Esophagus squamous epithelium (tissue), 5 donors: ENCODE data around the gene TMEM145. TPM values are rescaled to one million over a fixed set of nuclear protein-coding genes. Genes with fewer than 3 reads are reported as not detected.

ENCODE experiments used
- DNase-seq: peaks from one replicate; lab custom pipeline; 2025; lab: John Stamatoyannopoulos, UW
- H3K27ac ChIP-seq, 4 donors: fragments of 200-600 bp; sonication (generic); one replicate each; pipeline ENCODE4 v1.5.1; 2016 to 2019; ENCODE audit warnings: mild to moderate bottlenecking in 1 of 4
- H3K27me3 ChIP-seq, 4 donors: fragments of 200-600 bp; sonication (generic); 1 replicate in 3 of 4; 2 replicates in 1 of 4; pipeline versions ENCODE4 v1.5.1 to v1.6.0; 2017 to 2021; ENCODE audit warnings: antibody characterized with exemption in 1 of 4
- H3K36me3 ChIP-seq, 3 donors: fragments of 200-600 bp; sonication (generic); one replicate each; pipeline ENCODE4 v1.5.1; 2016 to 2019
- H3K4me1 ChIP-seq, 3 donors: fragments of 200-600 bp; sonication (generic); one replicate each; pipeline ENCODE4 v1.5.1; 2017 to 2019
- H3K4me3 ChIP-seq, 4 donors: fragments of 200-600 bp; sonication (generic); 1 replicate in 3 of 4; 2 replicates in 1 of 4; pipeline ENCODE4 v1.5.1; 2016 to 2019; ENCODE audit warnings: mild to moderate bottlenecking in 2 of 4, moderate library complexity in 1 of 4
- H3K9me3 ChIP-seq, 3 donors: fragments of 200-600 bp; sonication (generic); one replicate each; pipeline ENCODE4 v1.5.1; 2016 to 2019
- POLR2A ChIP-seq, 4 donors: fragments of 450-650 bp; IDR thresholded peaks; one replicate each; pipeline ENCODE4 v1.6.1; 2017; ENCODE audit warnings: antibody characterized with exemption in 4 of 4, mild to moderate bottlenecking in 4 of 4, moderate library complexity in 3 of 4
- WGBS, 2 donors: methylation state at CpG; one replicate each; pipeline ENCODE4 v1.1.5; 2018; 5-methylcytosine and 5-hydroxymethylcytosine counted together
- intact Hi-C: fragments of 100-400 bp; cut with DNase I; formaldehyde crosslinking; loops from one replicate; pipeline ENCODE4 v1.15.0; 2022
- total RNA-seq, 4 donors: library from RNA; depleted of rRNA; stranded (reverse); fragments of >200 nt; gene quantifications; one replicate each; pipeline ENCODE4 v1.1.0, GENCODE V29; 2016
- TF ChIP-seq, protein P1 (sequence below), 6 experiments: fragments of 450-650 bp in 4 of 6; fragments of 200-600 bp in 2 of 6; sonication (generic) in 2 of 6; IDR thresholded peaks; one replicate each; pipeline ENCODE4 v1.5.1; 2016 to 2019; ENCODE audit warnings: antibody characterized with exemption in 6 of 6, mild to moderate bottlenecking in 4 of 6, moderate library complexity in 4 of 6
- donor health status: DM: yes; HTN: yes; CAD: no.

TMEM145 gene
- total RNA-seq, 4 donors from 2014 or later, result not detected

DNA sequence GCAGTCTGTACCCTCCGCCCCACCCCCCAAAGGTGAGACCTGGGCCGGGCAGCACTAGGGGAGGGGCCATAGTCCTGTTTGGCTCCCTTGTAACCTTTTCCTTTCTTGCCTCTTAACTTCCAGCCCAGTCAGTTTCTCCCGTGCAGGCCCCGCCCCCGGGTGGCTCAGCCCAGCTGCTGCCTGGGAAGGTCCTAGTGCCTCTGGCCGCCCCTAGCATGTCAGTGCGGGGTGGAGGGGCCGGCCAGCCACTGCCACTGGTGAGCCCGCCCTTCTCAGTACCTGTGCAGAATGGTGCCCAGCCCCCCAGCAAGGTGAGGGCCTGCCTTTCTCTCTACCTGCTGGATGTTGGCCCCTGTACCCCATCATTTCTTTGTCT lies 21.7 kb upstream of the TMEM145 start:
- WGBS, 2 donors, result 63 to 69% methylated on average over 4 to 8 of the region's 9 CpGs
- intact Hi-C loops, result loop anchor here (10.0 kb wide), 1 partner anchor 47 kb away; the partner anchor contains the start of gene GSK3A
- Histone ChIP-seq H3K27ac (no peak overlapping the region), H3K9me3 (no peaks in the 10 kb centered on the region), H3K27me3 (no peaks in the 10 kb centered on the region), H3K36me3 (peaks cover 69 to 95% (median 73%) of the 10 kb centered on the region in 3 donors), H3K4me3 (no peak overlapping the region), H3K4me1 (peaks cover 4 to 40% (median 10%) of the 10 kb centered on the region in 3 donors)
- DNase-seq, result no peak
- TF ChIP-seq, protein P1, sequence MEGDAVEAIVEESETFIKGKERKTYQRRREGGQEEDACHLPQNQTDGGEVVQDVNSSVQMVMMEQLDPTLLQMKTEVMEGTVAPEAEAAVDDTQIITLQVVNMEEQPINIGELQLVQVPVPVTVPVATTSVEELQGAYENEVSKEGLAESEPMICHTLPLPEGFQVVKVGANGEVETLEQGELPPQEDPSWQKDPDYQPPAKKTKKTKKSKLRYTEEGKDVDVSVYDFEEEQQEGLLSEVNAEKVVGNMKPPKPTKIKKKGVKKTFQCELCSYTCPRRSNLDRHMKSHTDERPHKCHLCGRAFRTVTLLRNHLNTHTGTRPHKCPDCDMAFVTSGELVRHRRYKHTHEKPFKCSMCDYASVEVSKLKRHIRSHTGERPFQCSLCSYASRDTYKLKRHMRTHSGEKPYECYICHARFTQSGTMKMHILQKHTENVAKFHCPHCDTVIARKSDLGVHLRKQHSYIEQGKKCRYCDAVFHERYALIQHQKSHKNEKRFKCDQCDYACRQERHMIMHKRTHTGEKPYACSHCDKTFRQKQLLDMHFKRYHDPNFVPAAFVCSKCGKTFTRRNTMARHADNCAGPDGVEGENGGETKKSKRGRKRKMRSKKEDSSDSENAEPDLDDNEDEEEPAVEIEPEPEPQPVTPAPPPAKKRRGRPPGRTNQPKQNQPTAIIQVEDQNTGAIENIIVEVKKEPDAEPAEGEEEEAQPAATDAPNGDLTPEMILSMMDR (IDR thresholded peaks at IDR 0.05), result no peak
- no peak for TF ChIP-seq POLR2A (IDR thresholded peaks at IDR 0.05)

DNA sequence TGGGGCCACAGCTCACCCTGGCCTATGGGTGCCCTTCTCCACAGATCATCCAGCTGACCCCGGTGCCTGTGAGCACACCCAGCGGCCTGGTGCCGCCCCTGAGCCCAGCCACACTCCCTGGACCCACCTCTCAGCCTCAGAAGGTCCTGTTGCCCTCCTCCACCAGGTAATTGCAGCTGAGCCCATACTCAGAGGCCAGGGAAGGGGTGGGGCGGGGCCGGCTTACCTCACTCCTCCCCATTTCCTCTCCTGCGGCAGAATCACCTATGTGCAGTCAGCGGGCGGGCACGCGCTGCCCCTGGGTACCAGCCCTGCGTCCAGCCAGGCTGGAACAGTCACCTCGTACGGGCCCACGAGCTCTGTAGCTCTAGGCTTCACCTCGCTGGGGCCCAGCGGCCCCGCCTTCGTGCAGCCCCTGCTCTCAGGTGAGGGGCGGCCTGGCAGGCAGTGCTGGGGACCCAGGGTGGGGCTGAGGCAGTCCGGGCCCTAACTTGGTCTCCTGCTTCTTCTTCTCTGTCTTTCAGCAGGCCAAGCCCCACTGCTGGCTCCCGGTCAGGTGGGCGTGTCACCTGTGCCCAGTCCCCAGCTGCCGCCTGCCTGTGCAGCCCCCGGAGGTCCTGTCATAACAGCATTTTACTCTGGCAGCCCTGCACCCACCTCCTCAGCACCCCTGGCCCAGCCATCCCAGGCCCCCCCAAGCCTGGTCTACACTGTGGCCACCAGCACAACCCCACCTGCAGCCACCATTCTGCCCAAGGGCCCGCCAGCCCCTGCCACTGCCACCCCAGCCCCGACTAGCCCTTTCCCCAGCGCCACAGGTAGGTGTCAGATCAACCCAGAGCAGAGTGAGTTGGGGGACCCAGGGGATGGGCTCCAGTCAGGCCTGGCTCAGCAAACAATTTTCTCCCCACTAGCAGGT lies 20.8 kb upstream of the TMEM145 start:
- no peaks in the 10 kb centered on the region for H3K27me3 ChIP-seq
- intact Hi-C loops, result loop anchor here (10.0 kb wide), 1 partner anchor 48 kb away; the partner anchor contains the start of gene GSK3A
- WGBS, 2 donors, result 78 to 84% methylated on average over 6 to 18 of the region's 27 CpGs

DNA sequence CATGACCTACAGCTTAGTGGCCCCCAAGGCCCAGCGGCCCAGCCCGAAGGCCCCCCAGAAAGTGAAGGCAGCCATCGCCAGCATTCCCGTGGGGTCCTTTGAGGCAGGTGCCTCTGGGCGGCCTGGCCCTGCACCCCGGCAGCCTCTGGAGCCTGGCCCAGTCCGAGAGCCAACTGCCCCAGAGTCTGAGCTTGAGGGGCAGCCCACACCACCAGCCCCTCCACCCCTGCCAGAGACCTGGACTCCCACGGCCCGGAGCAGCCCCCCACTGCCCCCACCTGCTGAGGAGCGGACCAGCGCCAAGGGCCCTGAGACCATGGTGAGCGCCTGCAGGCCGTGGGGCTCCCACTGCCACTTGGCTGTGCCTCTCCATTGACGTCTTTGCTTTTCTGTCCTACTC lies 20.1 kb upstream of the TMEM145 start:
- no peaks in the 10 kb centered on the region for H3K27me3 ChIP-seq
- peaks cover 0 to 26% (median 6%) of the 10 kb centered on the region in 3 donors for H3K4me1 ChIP-seq
- no peaks in the 10 kb centered on the region for H3K9me3 ChIP-seq
- H3K27ac ChIP-seq, result no peak overlapping the region
- peaks cover 57 to 88% (median 62%) of the 10 kb centered on the region in 3 donors for H3K36me3 ChIP-seq
- intact Hi-C loops, result loop anchor here (10.0 kb wide), 1 partner anchor 48 kb away; the partner anchor contains the start of gene GSK3A
- WGBS, 2 donors, result 71 to 80% methylated on average over 1 to 7 of the region's 14 CpGs
- no peak overlapping the region for H3K4me3 ChIP-seq
- TF ChIP-seq, protein P1 (IDR thresholded peaks at IDR 0.05), result no peak
- TF ChIP-seq POLR2A (IDR thresholded peaks at IDR 0.05), result no peak
- DNase-seq, result no peak

More for the DNA sequence above, 20.8 kb upstream of the TMEM145 start:
- no peaks in the 10 kb centered on the region for H3K9me3 ChIP-seq
- H3K4me3 ChIP-seq, result no peak overlapping the region
- TF ChIP-seq, protein P1 (IDR thresholded peaks at IDR 0.05), result no peak
- TF ChIP-seq POLR2A (IDR thresholded peaks at IDR 0.05), result no peak
- H3K4me1 ChIP-seq, result peaks cover 0 to 32% (median 6%) of the 10 kb centered on the region in 3 donors
- no peak for DNase-seq
- H3K36me3 ChIP-seq, result peaks cover 64 to 95% (median 69%) of the 10 kb centered on the region in 3 donors
- no peak overlapping the region for H3K27ac ChIP-seq

DNA sequence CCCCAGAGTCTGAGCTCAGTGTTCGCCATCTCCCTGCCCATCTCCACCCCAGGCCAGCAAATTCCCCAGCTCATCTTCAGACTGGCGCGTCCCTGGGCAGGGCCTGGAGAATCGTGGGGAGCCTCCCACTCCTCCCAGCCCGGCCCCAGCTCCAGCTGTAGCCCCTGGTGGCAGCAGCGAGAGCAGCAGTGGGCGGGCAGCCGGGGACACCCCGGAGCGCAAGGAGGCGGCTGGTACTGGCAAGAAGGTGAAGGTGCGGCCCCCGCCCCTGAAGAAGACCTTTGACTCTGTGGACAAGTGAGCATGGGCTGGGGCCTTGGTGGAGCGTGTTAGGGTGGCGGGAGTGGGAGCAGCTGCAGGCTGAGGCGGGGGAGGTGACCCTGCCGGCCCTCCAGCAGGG lies 19.6 kb upstream of the TMEM145 start:
- H3K27ac ChIP-seq, result no peak overlapping the region
- DNase-seq, result no peak
- WGBS, 2 donors, result 85 to 100% methylated on average over 1 to 11 of the region's 17 CpGs
- intact Hi-C loops, result loop anchor here (10.0 kb wide), 1 partner anchor 49 kb away; the partner anchor contains the start of gene GSK3A
- no peak overlapping the region for H3K4me3 ChIP-seq
- TF ChIP-seq POLR2A (IDR thresholded peaks at IDR 0.05), result no peak
- TF ChIP-seq, protein P1 (IDR thresholded peaks at IDR 0.05), result no peak
- H3K9me3 ChIP-seq, result no peaks in the 10 kb centered on the region
- no peaks in the 10 kb centered on the region for H3K27me3 ChIP-seq
- peaks cover 0 to 26% (median 6%) of the 10 kb centered on the region in 3 donors for H3K4me1 ChIP-seq
- peaks cover 53 to 82% (median 56%) of the 10 kb centered on the region in 3 donors for H3K36me3 ChIP-seq

DNA sequence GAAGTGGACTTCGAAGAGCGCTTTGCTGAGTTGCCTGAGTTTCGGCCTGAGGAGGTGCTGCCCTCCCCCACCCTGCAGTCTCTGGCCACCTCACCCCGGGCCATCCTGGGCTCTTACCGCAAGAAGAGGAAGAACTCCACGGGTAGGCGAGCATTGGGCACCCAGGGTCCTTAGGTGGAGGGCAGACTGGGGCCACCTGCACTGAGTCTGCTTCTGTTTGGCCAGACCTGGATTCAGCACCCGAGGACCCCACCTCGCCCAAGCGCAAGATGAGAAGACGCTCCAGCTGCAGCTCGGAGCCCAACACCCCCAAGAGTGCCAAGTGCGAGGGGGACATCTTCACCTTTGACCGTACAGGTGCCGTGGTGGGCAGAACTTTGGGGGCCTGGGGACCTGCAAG lies 19.2 kb upstream of the TMEM145 start:
- TF ChIP-seq, protein P1 (IDR thresholded peaks at IDR 0.05), result no peak
- no peak for TF ChIP-seq POLR2A (IDR thresholded peaks at IDR 0.05)
- H3K4me1 ChIP-seq, result peaks cover 0 to 26% (median 6%) of the 10 kb centered on the region in 3 donors
- no peak overlapping the region for H3K27ac ChIP-seq
- DNase-seq, result no peak
- H3K9me3 ChIP-seq, result no peaks in the 10 kb centered on the region
- intact Hi-C loops, result loop anchor here (10.0 kb wide), 1 partner anchor 49 kb away; the partner anchor contains the start of gene GSK3A
- 95% methylated on average over 4 of the region's 15 CpGs; no CpG with 5 or more reads in 1 of the 2 donors for WGBS, 2 donors
- H3K27me3 ChIP-seq, result no peaks in the 10 kb centered on the region
- no peak overlapping the region for H3K4me3 ChIP-seq
- H3K36me3 ChIP-seq, result peaks cover 52 to 78% (median 53%) of the 10 kb centered on the region in 3 donors
